ENCODE measurements around the gene MAGI2. TPM values are rescaled to one million over a fixed set of nuclear protein-coding genes. Genes with fewer than 3 reads are reported as not detected.

The MAGI2 gene
- polyA plus RNA-seq, 1 experiment = 0.81 TPM

- H3K4me3 ChIP-seq (ENCODE audit: low read depth, low read length) = no peak overlapping the region
- no peaks in the 10 kb centered on the region for H3K36me3 ChIP-seq (ENCODE audit: control insufficient read depth, insufficient read depth, low read length)
- DNase-seq (ENCODE audit: low read depth) = no peak
- ChIA-PET POLR2A (no interaction called here), CTCF (no interaction called here)
- no peak for TF ChIP-seq CTCF (IDR thresholded peaks at IDR 0.05; ENCODE audit: insufficient read depth, low read depth, low read length)
- no peaks in the 10 kb centered on the region for H3K27me3 ChIP-seq (ENCODE audit: control insufficient read depth, insufficient read depth, low read length)
Observed at GRCh38 chr7:79339208-79339925, 114.1 kb downstream of the MAGI2 start.

DNA sequence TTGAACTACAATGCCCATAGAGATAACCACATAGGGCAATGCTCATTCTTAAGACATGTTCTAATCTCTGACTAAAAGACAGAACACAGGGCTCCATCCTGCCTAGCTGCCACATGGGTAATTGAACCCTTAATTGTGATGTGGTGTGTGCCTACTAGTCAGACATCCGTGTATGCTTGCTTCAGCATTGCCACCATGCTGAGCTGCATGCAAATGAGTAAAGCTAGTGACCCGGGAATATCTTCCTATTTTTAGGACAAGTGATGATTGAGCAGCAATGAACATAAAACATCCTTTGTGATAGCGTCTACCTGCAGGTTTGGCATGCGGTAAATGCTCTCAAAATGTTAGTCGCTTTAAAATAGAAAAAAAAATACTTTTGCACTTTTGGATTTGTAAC, 115.8 kb downstream of the MAGI2 start:
- no peak for TF ChIP-seq CTCF (IDR thresholded peaks at IDR 0.05; ENCODE audit: insufficient read depth, low read depth, low read length)
- DNase-seq (ENCODE audit: low read depth) = no peak
- Histone ChIP-seq H3K4me3 (ENCODE audit: low read depth, low read length) (no peak overlapping the region), H3K27me3 (ENCODE audit: control insufficient read depth, insufficient read depth, low read length) (no peaks in the 10 kb centered on the region), H3K36me3 (ENCODE audit: control insufficient read depth, insufficient read depth, low read length) (no peaks in the 10 kb centered on the region)
- ChIA-PET CTCF (interaction anchor here (0.8 to 1.3 kb wide), 4 partner anchors 14 to 341 kb away, joined by 3 to 6 read pairs (median 3); no protein-coding TSS in a partner anchor), POLR2A (no interaction called here)

DNA sequence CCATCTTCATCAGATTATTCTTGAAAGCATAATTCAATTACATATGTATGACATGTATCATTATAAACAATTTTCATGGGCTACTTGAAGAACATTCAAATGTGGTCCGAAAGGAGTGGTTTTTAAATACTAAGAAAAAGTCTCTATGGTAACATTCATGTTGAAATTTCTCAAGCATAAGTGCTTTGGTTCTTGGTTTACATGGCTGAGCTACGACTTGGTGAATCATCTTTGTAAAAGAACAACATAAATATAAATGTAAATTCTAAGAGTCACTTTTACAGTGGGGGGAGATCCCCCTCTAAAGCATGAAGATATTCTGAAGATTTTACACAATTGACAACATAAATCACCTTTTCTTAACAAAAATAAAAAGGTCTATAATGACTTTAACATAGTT, 118.6 kb downstream of the MAGI2 start:
- ChIA-PET POLR2A (no interaction called here), CTCF (interaction anchor here (0.7 kb wide), 1 partner anchor 20 kb away, joined by 3 read pairs; no protein-coding TSS in a partner anchor)
- no peak overlapping the region for H3K4me3 ChIP-seq (ENCODE audit: low read depth, low read length)
- DNase-seq (ENCODE audit: low read depth) = no peak
- no peaks in the 10 kb centered on the region for H3K36me3 ChIP-seq (ENCODE audit: control insufficient read depth, insufficient read depth, low read length)
- H3K27me3 ChIP-seq (ENCODE audit: control insufficient read depth, insufficient read depth, low read length) = no peaks in the 10 kb centered on the region
- TF ChIP-seq CTCF (IDR thresholded peaks at IDR 0.05; ENCODE audit: insufficient read depth, low read depth, low read length) = no peak

GRCh38 chr7:79334334-79334733, 119.1 kb downstream of the MAGI2 start:
- TF ChIP-seq CTCF (IDR thresholded peaks at IDR 0.05; ENCODE audit: insufficient read depth, low read depth, low read length) = no peak
- ChIA-PET POLR2A (no interaction called here), CTCF (interaction anchor here (0.7 kb wide), 1 partner anchor 20 kb away, joined by 3 read pairs; no protein-coding TSS in a partner anchor)
- DNase-seq (ENCODE audit: low read depth) = no peak
- no peaks in the 10 kb centered on the region for H3K27me3 ChIP-seq (ENCODE audit: control insufficient read depth, insufficient read depth, low read length)
- no peaks in the 10 kb centered on the region for H3K36me3 ChIP-seq (ENCODE audit: control insufficient read depth, insufficient read depth, low read length)
- no peak overlapping the region for H3K4me3 ChIP-seq (ENCODE audit: low read depth, low read length)

DNA sequence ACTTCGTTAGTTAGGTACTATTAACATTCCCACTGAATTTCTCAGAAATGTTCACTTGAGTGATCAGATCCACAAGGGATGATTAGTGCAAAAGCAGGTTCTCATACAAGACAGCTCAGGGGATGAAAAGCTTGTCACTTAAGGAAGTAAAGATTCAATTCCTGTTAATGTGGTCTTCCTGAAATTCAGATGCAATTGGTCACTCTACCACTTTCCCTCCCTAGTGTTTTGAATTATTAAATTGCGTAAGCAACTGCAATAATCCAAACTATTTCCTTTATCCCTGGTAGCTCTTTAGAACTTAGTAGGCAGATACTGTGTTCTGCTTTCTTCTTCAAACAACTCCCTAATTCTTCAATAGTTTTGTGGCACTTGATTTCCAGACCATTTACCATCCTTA, 121.4 kb downstream of the MAGI2 start:
- H3K4me3 ChIP-seq (ENCODE audit: low read depth, low read length) = no peak overlapping the region
- no peak for DNase-seq (ENCODE audit: low read depth)
- H3K36me3 ChIP-seq (ENCODE audit: control insufficient read depth, insufficient read depth, low read length) = no peaks in the 10 kb centered on the region
- no peaks in the 10 kb centered on the region for H3K27me3 ChIP-seq (ENCODE audit: control insufficient read depth, insufficient read depth, low read length)
- TF ChIP-seq CTCF (IDR thresholded peaks at IDR 0.05; ENCODE audit: insufficient read depth, low read depth, low read length) = no peak
- ChIA-PET CTCF (no interaction called here), POLR2A (no interaction called here)

Data from BJ (cell line).